Small intestine (tissue), 7 donors: ENCODE results near the gene FILIP1. TPM values are rescaled to one million over a fixed set of nuclear protein-coding genes. Genes with fewer than 3 reads are reported as not detected.
A peak's percentile ranks its signal among the peaks of the same experiment; 100 is the strongest.
"Not testable (repeated sequence)": the region's sequence is repeated elsewhere in the genome, so short reads cannot be mapped to it uniquely, and the experiment has no call there.

Experiments used
- DNase-seq, 2 donors: peaks; one replicate each; pipeline versions ENCODE4 v3.0.0 to v3.0.0-alpha.2; 2013
- FAIRE-seq: peaks from 2 replicates; lab custom pipeline; 2012; peaks lifted over from hg19 to GRCh38; lab: Jason Lieb, UNC
- H3K27ac ChIP-seq, 3 donors: one replicate each; pipeline ENCODE4 v1.5.1; 2013; ENCODE audit warnings: low read length in 2 of 3, mild to moderate bottlenecking in 2 of 3, control low read depth in 1 of 3, inconsistent platforms in 1 of 3, low read depth in 1 of 3, moderate library complexity in 1 of 3
- H3K27me3 ChIP-seq, 3 donors: one replicate each; pipeline ENCODE4 v1.6.1; 2013; ENCODE audit warnings: low read length in 3 of 3, inconsistent platforms in 1 of 3; ENCODE audit not compliant: control insufficient read depth in 3 of 3, insufficient read depth in 3 of 3
- H3K36me3 ChIP-seq, 3 donors: one replicate each; pipeline ENCODE4 v1.6.1; 2013; ENCODE audit warnings: low read length in 3 of 3, inconsistent platforms in 1 of 3, low read depth in 1 of 3, mild to moderate bottlenecking in 1 of 3, moderate library complexity in 1 of 3; ENCODE audit not compliant: control insufficient read depth in 3 of 3, insufficient read depth in 2 of 3
- H3K4me1 ChIP-seq, 3 donors: one replicate each; pipeline ENCODE4 v1.6.1; 2013; ENCODE audit warnings: low read length in 2 of 3, inconsistent platforms in 1 of 3, low read depth in 1 of 3, mild to moderate bottlenecking in 1 of 3, moderate library complexity in 1 of 3; ENCODE audit not compliant: control insufficient read depth in 3 of 3, insufficient read depth in 2 of 3
- H3K4me3 ChIP-seq, 3 donors: one replicate each; pipeline ENCODE4 v1.5.1; 2013; ENCODE audit warnings: low read length in 3 of 3, control low read depth in 1 of 3, inconsistent platforms in 1 of 3, low read depth in 1 of 3, mild to moderate bottlenecking in 1 of 3, moderate library complexity in 1 of 3
- H3K9me3 ChIP-seq, 2 donors: one replicate each; pipeline ENCODE4 v1.6.1; 2013; ENCODE audit warnings: low read depth in 1 of 2, low read length in 1 of 2; ENCODE audit not compliant: control insufficient read depth in 2 of 2, insufficient read depth in 1 of 2
- WGBS, 3 donors: extraction: QIAGEN DNeasy Blood & Tissue Kit; methylation state at CpG; one replicate each; pipeline ENCODE4 v1.1.7; 2013; 5-methylcytosine and 5-hydroxymethylcytosine counted together
- polyA plus RNA-seq, 4 donors: library from polyadenylated mRNA; stranded (reverse) in 3 of 4; unstranded in 1 of 4; fragments of 200-250 nt in 3 of 4; fragments of 120-200 nt in 1 of 4; gene quantifications; one replicate each; pipeline versions ENCODE4 v1.2.1 to v1.2.3, GENCODE V29; 2013
- donor health status: healthy with polysubstance abuse.
- donor health status: control.
- donor health status: control.
- donor health status: Bipolar disorder and iron deficiency.
- donor health status: healthy.

FILIP1 gene
- polyA plus RNA-seq, 4 donors, result 0.54 to 1.8 (median 1.4) TPM; not detected in 1

GRCh38 chr6:75438442-75439116 is 55.0 kb downstream of the FILIP1 start:
- FAIRE-seq (no peak), DNase-seq (no peak)
- Histone ChIP-seq H3K27me3 (no peaks in the 10 kb centered on the region), H3K4me1 (no peaks in the 10 kb centered on the region), H3K9me3 (no peaks in the 10 kb centered on the region), H3K27ac (no peak overlapping the region), H3K36me3 (no peaks in the 10 kb centered on the region), H3K4me3 (no peak overlapping the region)
- 55 to 67% (median 63%) methylated on average over 2 of the region's 2 CpGs for WGBS, 3 donors

- H3K27me3 ChIP-seq, result no peaks in the 10 kb centered on the region
- no peaks in the 10 kb centered on the region for H3K36me3 ChIP-seq
- no peaks in the 10 kb centered on the region for H3K4me1 ChIP-seq
- WGBS, 3 donors, result 95 to 98% (median 96%) methylated on average over 1 of the region's 1 CpG
- H3K4me3 ChIP-seq, result no peak overlapping the region
- FAIRE-seq, result no peak
- H3K9me3 ChIP-seq, result no peaks in the 10 kb centered on the region
- H3K27ac ChIP-seq, result peak overlapping the region in 1 of 3 donors; percentile 45
- no peak for DNase-seq
These were observed 55.6 kb downstream of the FILIP1 start for GRCh38 chr6:75438013-75438431.

GRCh38 chr6:75437421-75437891 is 56.1 kb downstream of the FILIP1 start:
- Histone ChIP-seq H3K4me1 (no peaks in the 10 kb centered on the region), H3K27ac (peak overlapping the region in 1 of 3 donors; percentile 62), H3K36me3 (no peaks in the 10 kb centered on the region), H3K4me3 (no peak overlapping the region), H3K9me3 (no peaks in the 10 kb centered on the region), H3K27me3 (no peaks in the 10 kb centered on the region)
- FAIRE-seq (no peak), DNase-seq (no peak)
- WGBS, 3 donors, result 64 to 79% (median 69%) methylated on average over 3 of the region's 3 CpGs

- H3K4me1 ChIP-seq, result no peaks in the 10 kb centered on the region
- H3K9me3 ChIP-seq, result no peaks in the 10 kb centered on the region
- no peak overlapping the region for H3K4me3 ChIP-seq
- H3K27ac ChIP-seq, result no peak overlapping the region
- DNase-seq (no peak), FAIRE-seq (no peak)
- no peaks in the 10 kb centered on the region for H3K27me3 ChIP-seq
- H3K36me3 ChIP-seq, result no peaks in the 10 kb centered on the region
- 57 to 81% (median 77%) methylated on average over 4 of the region's 4 CpGs for WGBS, 3 donors
These were observed 56.7 kb downstream of the FILIP1 start for GRCh38 chr6:75436869-75437268.

GRCh38 chr6:75432809-75433208 is 60.8 kb downstream of the FILIP1 start:
- H3K27me3 ChIP-seq, DNase-seq, H3K9me3 ChIP-seq, FAIRE-seq, H3K4me3 ChIP-seq, H3K27ac ChIP-seq, H3K36me3 ChIP-seq, H3K4me1 ChIP-seq: not testable (repeated sequence)
- 97 to 100% (median 97%) methylated on average over 1 of the region's 1 CpG for WGBS, 3 donors

- WGBS, 3 donors, result 0 to 19% (median 6%) methylated on average over 1 of the region's 1 CpG
- DNase-seq, result no peak
- Histone ChIP-seq H3K9me3 (no peaks in the 10 kb centered on the region), H3K4me1 (peaks cover 0 to 4% (median 0%) of the 10 kb centered on the region in 3 donors), H3K4me3 (no peak overlapping the region), H3K27ac (peak overlapping the region in 1 of 3 donors; percentile 55), H3K27me3 (no peaks in the 10 kb centered on the region), H3K36me3 (no peaks in the 10 kb centered on the region)
- FAIRE-seq, result no peak
These were observed 62.2 kb downstream of the FILIP1 start for GRCh38 chr6:75431379-75431778.

GRCh38 chr6:75430631-75431325 is 62.8 kb downstream of the FILIP1 start:
- DNase-seq (no peak), FAIRE-seq (no peak)
- Histone ChIP-seq H3K27ac (no peak overlapping the region), H3K9me3 (no peaks in the 10 kb centered on the region), H3K4me1 (peaks cover 0 to 4% (median 0%) of the 10 kb centered on the region in 3 donors), H3K36me3 (no peaks in the 10 kb centered on the region), H3K27me3 (no peaks in the 10 kb centered on the region), H3K4me3 (no peak overlapping the region)
- WGBS, 3 donors, result 39 to 42% (median 40%) methylated on average over 4 of the region's 4 CpGs

GRCh38 chr6:75429061-75429703 is 64.4 kb downstream of the FILIP1 start:
- Histone ChIP-seq H3K27me3 (no peaks in the 10 kb centered on the region), H3K9me3 (no peaks in the 10 kb centered on the region), H3K4me1 (peaks cover 0 to 4% (median 0%) of the 10 kb centered on the region in 3 donors), H3K27ac (no peak overlapping the region), H3K36me3 (no peaks in the 10 kb centered on the region), H3K4me3 (no peak overlapping the region)
- WGBS, 3 donors, result 32 to 46% (median 41%) methylated on average over 2 of the region's 2 CpGs
- FAIRE-seq (no peak), DNase-seq (no peak)
